Right ventricle myocardium inferior (tissue), 1 donor: ENCODE data around the gene SPAG5. TPM values are rescaled to one million over a fixed set of nuclear protein-coding genes. Genes with fewer than 3 reads are reported as not detected.
"Not testable (repeated sequence)": the region's sequence is repeated elsewhere in the genome, so short reads cannot be mapped to it uniquely, and the experiment has no call there.

ENCODE experiments used
- ATAC-seq: fragments of 200-7000 bp; cut with Tn5 transposase; one replicate; pipeline ENCODE4 v1.9.1; 2020; ENCODE audit warnings: mild to moderate bottlenecking, moderate library complexity
- DNase-seq: peaks from one replicate; pipeline ENCODE4 v3.0.0; 2021; ENCODE audit errors: missing footprints
- intact Hi-C: fragments of 100-400 bp; cut with DNase I; formaldehyde crosslinking; loops from one replicate; pipeline ENCODE4 v1.11.0; 2022
- total RNA-seq: library from RNA; stranded (reverse); fragmentation: NEBNext Ultra II Directional; extraction: Animal tissue kit (Norgen Biotek cat#: 25700); gene quantifications from one replicate; pipeline ENCODE4 v1.2.1, GENCODE V29; 2021
- donor health status: DM: no; HTN: yes; CAD: no; lungs with severe emphysema.

Gene SPAG5
- total RNA-seq, 1 donor from 2014 or later = 1.6 TPM

DNA sequence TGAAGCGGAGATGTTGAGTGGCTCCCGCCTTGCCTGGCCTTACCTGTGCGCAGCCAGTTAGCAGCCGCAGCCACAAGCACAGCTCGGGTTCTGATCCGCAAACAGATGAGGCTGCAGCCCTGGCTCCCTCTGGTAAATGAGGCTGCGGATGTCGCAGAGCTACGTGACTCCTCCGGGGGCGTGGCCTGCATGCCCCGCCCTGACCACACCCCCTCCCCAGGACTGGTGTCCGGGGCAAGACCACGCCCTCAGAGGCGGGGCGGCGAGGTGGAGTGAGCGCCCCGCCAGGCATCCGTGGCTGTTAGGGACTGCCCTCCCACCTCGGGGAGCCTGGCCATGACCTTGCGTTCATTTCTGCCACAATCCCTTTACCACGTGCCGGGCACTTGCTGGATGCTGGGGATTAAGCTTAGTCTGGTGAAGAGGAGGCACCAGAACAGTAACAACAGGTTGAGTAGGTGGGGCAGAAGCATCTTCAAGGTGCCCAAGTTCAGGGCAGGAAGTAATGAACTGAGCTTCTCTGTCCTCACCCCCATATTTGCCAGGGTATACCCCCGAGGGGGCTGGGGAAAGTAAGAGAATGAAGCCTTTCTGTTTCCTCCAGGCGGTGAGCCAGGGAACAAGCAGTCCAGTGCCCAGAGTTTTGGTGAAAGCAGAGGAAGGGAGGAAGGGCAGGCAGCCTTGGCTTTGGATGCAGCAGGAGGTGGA, 21.9 kb downstream of the SPAG5 start, which contains the start of gene ALDOC:
ALDOC (minus strand) TSS at position 138 of the 708 bp plus-strand sequence. CDS start 1,363 bp downstream, outside the sequence.
- peak; percentile 99 for DNase-seq
- ATAC-seq = peak; percentile 91
- intact Hi-C loops = no loop called here

GRCh38 chr17:28576016-28576415, 22.8 kb downstream of the SPAG5 start:
- DNase-seq, ATAC-seq, intact Hi-C loops: not testable (repeated sequence)

- ATAC-seq (peak; percentile 66), DNase-seq (peak; percentile 74)
- intact Hi-C loops = no loop called here
Observed at GRCh38 chr17:28575126-28575795, 23.6 kb downstream of the SPAG5 start.

- intact Hi-C loops = no loop called here
- no peak for DNase-seq
Observed at GRCh38 chr17:28574526-28574925, 24.3 kb downstream of the SPAG5 start.

GRCh38 chr17:28573966-28574480, 24.8 kb downstream of the SPAG5 start:
- no peak for ATAC-seq
- no peak for DNase-seq
- intact Hi-C loops = no loop called here

More at GRCh38 chr17:28574526-28574925, 24.3 kb downstream of the SPAG5 start:
- ATAC-seq = no peak

- ATAC-seq = no peak
- intact Hi-C loops = no loop called here
- no peak for DNase-seq
Observed at GRCh38 chr17:28573521-28573920, 25.3 kb downstream of the SPAG5 start.

DNA sequence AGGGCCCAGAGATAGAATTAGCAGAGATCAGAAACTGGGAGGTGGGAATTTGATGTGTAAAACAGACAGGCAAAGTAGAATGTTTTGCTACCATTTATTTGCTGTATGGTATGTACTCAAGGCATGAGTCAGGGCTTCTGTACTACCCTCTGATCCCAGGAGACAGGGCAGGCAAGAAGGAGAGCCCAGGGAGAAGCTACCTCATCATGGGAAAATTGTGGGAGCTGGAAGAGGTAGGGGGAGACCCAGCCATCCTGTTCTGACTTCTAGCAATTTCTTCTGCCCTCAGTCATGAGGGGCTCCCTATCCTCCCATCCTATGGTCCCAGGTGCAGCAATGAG, 25.8 kb downstream of the SPAG5 start:
- ATAC-seq = no peak
- no peak for DNase-seq
- intact Hi-C loops = no loop called here

GRCh38 chr17:28572259-28573039, 26.4 kb downstream of the SPAG5 start:
- DNase-seq (no peak), ATAC-seq (no peak)
- intact Hi-C loops = no loop called here

DNA sequence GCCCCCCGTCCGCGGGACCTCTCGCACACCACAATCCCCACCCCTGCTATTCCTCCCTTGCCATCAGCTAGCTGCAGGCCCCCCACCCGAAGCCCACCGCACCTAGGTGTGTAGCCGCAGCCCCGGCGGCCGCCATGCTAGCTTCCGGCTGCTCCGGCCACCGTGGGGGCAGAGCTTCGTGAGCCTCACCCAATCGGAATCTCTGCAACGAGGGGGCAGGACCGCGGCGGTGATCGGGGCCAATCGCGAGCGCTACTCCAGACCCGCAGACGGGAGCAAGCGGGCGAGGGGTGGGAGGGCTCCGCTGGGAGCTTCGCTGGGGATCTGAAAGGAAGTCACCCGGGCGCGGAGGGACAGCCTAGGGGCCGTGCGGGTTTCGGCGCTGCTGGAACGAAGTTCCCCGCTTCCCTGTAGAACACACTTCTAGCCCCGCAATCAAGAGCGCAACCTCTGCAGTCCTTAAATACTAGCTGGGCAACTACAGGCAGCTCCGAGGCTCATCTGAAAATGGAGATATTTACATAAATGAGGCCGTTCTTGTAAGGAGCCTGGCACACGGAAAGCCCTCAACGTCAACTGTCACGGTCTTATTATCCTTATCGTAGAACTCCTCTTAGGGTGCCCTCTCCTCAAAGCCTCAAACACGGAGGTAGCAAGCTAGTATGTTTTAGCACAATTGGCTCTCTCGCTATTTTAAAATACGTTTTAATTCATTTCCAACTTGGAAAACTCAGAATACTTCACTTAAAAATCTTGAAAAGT, 27.3 kb downstream of the SPAG5 start, which contains the start of gene PIGS:
PIGS (minus strand) TSS at position 164 of the 762 bp plus-strand sequence; CDS start at position 136, 28 bp downstream.
- ATAC-seq (peak; percentile 92), DNase-seq (peak; percentile 98)
- intact Hi-C loops = loop anchor here (2.0 kb wide), 1 partner anchor 19 kb away; the partner anchor contains the start of gene UNC119

GRCh38 chr17:28570716-28571360, 28.0 kb downstream of the SPAG5 start:
- ATAC-seq (no peak), DNase-seq (no peak)
- intact Hi-C loops = loop anchor here (2.0 kb wide), 1 partner anchor 18 kb away; the partner anchor contains the start of gene UNC119

GRCh38 chr17:28569446-28569845, 29.4 kb downstream of the SPAG5 start:
- ATAC-seq = no peak
- no peak for DNase-seq
- intact Hi-C loops = no loop called here

GRCh38 chr17:28567604-28568003, 31.2 kb downstream of the SPAG5 start:
- no peak for ATAC-seq
- intact Hi-C loops = no loop called here
- DNase-seq = no peak

GRCh38 chr17:28563475-28563874, 35.4 kb downstream of the SPAG5 start:
- no peak for ATAC-seq
- intact Hi-C loops = no loop called here
- no peak for DNase-seq

- no peak for ATAC-seq
- DNase-seq = no peak
- intact Hi-C loops = no loop called here
Observed at GRCh38 chr17:28555022-28555421, 43.8 kb downstream of the SPAG5 start.

GRCh38 chr17:28554565-28554964, 44.3 kb downstream of the SPAG5 start:
- intact Hi-C loops = loop anchor here (5.0 kb wide), 1 partner anchor 43 kb away; the partner anchor contains the start of gene SPAG5
- DNase-seq = no peak
- ATAC-seq = no peak

- DNase-seq = no peak
- intact Hi-C loops = loop anchor here (2.0 to 5.0 kb wide), 2 partner anchors 18 to 44 kb away; partner anchors contain the start of genes PIGS and SPAG5
- no peak for ATAC-seq
Observed at GRCh38 chr17:28553000-28553505, 45.8 kb downstream of the SPAG5 start.
